Measurements from ENCODE around the gene FREM2.

- TF ChIP-seq, protein P1, sequence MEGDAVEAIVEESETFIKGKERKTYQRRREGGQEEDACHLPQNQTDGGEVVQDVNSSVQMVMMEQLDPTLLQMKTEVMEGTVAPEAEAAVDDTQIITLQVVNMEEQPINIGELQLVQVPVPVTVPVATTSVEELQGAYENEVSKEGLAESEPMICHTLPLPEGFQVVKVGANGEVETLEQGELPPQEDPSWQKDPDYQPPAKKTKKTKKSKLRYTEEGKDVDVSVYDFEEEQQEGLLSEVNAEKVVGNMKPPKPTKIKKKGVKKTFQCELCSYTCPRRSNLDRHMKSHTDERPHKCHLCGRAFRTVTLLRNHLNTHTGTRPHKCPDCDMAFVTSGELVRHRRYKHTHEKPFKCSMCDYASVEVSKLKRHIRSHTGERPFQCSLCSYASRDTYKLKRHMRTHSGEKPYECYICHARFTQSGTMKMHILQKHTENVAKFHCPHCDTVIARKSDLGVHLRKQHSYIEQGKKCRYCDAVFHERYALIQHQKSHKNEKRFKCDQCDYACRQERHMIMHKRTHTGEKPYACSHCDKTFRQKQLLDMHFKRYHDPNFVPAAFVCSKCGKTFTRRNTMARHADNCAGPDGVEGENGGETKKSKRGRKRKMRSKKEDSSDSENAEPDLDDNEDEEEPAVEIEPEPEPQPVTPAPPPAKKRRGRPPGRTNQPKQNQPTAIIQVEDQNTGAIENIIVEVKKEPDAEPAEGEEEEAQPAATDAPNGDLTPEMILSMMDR (IDR thresholded peaks at IDR 0.05), result no peak
- TF ChIP-seq POLR2AphosphoS5 (IDR thresholded peaks at IDR 0.05), result no peak
Measured at GRCh38 chr13:38759390-38759789, 72.5 kb downstream of the FREM2 start.

Measured in sigmoid colon (tissue), 4 donors.